Astrocyte of the hippocampus (primary cell): ENCODE results near the gene KRTAP4-6.
"Not testable (repeated sequence)": the region's sequence is repeated elsewhere in the genome, so short reads cannot be mapped to it uniquely, and the experiment has no call there.

Experiments used
- DNase-seq: peaks from one replicate; pipeline ENCODE4 v3.0.0; 2011; ENCODE audit warnings: low read depth, low spot score

Gene KRTAP4-6

DNA sequence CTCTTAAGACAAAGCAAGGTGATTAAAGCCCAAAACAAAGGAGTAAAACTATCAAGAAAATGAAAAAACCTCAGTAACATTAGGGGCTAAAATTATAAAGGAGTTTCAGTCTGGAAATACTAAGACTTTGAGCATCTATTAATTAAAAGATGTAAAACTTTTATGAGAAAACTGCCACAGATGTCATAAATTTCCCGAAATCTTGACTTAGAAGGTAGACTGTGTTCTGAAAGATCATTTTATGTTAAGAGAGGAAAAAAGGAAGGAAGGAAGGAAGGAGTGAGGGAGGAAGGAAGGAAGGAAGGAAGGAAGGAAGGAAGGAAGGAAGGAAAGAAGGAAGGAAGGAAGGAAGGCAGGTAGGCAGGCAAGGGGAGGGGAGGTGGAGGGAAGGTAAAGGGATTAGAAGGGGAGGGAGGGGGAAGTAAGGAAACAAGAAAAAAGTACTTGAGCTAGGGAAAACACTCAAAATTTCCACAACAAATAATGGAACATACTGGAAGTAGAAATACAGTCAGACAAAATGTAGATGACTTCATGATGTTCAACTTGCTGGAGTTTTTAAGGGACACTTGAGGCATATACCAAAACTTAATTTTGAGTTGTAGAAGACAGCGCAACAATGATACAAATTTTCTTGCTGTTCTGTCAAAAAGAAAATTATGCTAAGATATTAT, 7.3 kb upstream of the KRTAP4-6 start:
- no peak for DNase-seq

DNA sequence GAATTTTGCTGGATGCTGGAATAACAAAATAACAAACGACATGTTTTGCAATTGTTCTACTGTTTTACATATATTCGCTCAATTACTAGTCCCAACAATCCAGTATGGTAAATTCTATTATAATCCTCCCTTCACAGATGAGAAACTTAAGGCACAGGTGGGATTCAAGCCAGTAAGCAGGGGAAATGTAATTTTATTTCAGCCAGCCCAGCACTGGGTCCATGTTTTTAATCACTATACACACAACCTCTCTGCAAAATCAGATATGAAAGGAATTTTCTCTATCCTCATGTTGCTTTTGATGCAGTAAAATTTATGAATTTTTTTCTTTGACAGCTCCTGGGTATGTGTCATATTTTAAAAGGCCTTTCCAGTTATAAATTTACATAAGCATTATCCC, 4.9 kb upstream of the KRTAP4-6 start:
- DNase-seq: no peak

GRCh38 chr17:41144846-41145245, 4.5 kb upstream of the KRTAP4-6 start:
- no peak for DNase-seq

DNA sequence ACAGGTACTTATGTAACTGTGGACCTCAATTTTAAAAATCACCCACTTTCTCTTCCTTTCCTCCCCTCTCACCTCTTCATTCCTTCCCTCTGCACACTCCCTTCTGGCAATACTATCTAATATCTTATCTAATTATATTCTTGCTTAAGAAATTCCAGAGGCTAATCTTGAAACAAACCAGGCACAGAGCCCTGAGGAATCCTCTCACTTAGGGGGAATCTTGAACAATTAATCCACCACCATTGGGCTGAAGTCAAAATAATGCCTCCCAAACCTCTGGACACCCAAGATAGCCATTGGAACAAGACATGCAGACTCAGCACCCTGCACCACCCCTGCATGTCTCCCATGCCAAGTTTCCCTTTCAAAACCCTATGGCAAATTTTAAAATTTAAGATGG, 1.0 kb upstream of the KRTAP4-6 start:
- no peak for DNase-seq

DNA sequence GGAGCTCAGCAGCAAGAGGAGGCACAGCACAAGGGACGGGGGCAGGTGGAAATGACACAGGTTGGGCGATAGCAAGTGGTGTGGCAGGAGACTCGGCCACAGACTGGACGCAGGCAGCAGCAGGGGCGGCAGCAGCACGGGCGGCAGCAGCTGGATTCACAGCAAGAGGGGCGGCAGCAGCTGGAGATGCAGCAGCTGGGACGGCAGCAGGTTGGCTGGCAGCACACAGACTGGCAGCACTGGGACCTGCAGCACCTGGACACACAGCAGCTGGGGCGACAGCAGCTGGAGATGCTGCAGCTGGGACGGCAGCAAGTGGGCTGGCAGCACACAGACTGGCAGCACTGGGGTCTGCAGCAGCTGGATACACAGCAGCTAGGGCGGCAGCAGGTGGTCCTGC, 479 bp downstream of the KRTAP4-6 start:
- not testable (repeated sequence) for DNase-seq

DNA sequence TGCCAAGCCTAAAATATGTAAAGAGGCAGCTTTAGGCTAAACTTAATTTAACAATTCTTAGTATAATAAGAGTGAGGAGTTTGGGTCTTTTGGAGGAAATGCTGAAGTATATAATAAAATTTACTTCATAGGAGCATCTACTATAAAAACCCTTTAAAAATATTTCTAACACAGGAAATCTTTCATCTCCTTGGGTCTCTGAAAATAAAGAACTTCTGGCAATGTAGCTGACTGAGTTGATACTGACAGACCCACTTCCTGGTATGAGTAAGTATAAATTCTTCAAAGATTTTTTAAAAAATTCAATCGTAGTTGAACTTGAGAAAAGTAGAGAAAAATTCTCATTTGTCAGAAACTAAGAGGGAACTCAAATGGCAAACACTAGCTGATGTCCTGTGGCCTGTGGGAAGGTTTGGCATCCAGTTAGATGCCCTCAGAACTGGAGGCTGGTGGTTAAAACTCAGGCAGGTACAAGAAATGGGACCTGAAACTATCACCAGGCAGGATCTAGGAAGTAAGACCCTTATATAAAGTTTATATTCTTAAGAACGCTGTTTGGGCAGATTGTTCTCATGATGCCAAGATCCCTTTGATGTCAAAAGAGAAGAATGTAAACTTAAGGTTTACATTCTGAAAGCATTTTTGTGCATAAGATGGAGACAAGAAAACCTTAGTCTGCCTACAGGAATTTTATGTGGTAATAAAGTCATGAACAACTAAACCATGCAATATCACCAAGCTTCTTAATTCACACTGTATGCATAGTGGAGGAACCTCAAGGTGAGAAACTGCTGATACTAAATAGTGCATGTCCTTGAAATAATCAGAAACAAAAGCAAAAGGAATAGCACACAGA, 6.2 kb downstream of the KRTAP4-6 start:
- DNase-seq: no peak

DNA sequence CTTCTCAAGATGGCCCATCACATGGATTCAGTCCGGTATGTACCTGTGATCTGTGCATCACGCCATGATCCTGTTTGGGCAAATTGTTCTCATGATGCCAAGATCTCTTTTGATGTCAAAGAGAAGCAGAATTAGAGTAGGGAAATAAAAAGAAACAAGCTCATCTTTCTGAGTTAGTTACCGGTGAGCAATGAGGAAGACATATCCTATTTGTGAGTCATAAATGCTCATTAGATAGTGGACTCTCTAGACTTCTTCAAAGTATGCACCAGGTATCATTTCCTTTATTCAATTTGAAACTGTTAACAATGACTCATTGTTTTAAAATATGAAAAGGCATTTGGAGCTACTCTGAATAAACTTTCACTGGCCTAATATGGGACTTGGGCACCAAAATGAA, 8.4 kb downstream of the KRTAP4-6 start:
- DNase-seq: no peak

- DNase-seq: no peak
Measured at GRCh38 chr17:41127371-41127770, 13.0 kb downstream of the KRTAP4-6 start.

GRCh38 chr17:41126412-41126811, 13.9 kb downstream of the KRTAP4-6 start:
- DNase-seq: no peak

GRCh38 chr17:41125064-41125463, 15.3 kb downstream of the KRTAP4-6 start:
- no peak for DNase-seq

GRCh38 chr17:41123991-41124371, 16.4 kb downstream of the KRTAP4-6 start, which contains the start of gene KRTAP4-12:
Gene KRTAP4-12, minus strand, starts transcription at chr17:41124182. Its CDS starts 60 bp downstream, at chr17:41124122.
- not testable (repeated sequence) for DNase-seq

DNA sequence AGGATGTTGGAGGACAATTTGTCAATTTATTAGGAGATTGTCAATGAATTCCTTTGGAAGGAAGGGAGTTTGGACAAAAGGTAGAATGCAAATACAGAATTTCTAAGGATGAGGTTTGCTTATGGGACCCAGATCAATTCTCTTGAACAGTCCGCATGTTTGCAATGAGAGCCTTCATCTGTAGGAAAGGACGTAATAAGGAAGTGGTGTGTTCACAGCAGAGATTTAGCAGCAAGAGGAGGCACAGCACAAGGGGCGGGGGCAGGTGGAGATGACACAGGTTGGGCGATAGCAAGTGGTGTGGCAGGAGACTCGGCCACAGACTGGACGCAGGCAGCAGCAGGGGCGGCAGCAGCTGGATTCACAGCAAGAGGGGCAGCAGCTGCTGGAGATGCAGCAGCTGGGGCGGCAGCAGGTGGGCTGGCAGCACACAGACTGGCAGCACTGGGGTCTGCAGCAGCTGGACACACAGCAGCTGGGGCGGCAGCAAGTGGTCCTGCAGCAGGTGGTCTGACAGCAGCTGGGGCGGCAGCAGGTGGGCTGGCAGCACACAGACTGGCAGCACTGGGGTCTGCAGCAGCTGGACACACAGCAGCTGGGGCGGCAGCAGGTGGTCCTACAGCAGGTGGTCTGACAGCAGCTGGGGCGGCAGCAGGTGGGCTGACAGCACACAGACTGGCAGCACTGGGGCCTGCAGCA, 16.9 kb downstream of the KRTAP4-6 start:
- DNase-seq: not testable (repeated sequence)

DNA sequence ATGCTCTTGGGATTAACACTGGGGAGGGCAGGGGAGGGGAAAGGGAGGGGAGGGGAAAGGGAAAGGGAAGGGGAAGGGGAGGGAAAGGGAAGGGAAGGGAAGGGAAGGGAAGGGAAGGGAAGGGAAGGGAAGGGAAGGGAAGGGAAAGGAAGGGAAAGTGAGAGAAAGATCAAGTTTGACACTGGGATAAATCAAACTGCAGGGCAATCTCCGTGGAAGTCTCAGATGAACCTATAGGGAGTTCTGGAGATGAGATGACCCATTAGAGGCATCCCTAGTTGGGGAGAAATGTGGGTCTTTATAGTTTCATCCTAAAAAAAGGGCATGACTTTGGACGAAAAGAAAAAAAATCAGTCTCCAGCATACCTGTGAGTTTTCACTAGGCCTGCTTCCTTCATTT, 18.6 kb downstream of the KRTAP4-6 start:
- DNase-seq: no peak

- DNase-seq: not testable (repeated sequence)
Measured at GRCh38 chr17:41119696-41120690, 20.4 kb downstream of the KRTAP4-6 start.

GRCh38 chr17:41118721-41119120, 21.6 kb downstream of the KRTAP4-6 start:
- no peak for DNase-seq

DNA sequence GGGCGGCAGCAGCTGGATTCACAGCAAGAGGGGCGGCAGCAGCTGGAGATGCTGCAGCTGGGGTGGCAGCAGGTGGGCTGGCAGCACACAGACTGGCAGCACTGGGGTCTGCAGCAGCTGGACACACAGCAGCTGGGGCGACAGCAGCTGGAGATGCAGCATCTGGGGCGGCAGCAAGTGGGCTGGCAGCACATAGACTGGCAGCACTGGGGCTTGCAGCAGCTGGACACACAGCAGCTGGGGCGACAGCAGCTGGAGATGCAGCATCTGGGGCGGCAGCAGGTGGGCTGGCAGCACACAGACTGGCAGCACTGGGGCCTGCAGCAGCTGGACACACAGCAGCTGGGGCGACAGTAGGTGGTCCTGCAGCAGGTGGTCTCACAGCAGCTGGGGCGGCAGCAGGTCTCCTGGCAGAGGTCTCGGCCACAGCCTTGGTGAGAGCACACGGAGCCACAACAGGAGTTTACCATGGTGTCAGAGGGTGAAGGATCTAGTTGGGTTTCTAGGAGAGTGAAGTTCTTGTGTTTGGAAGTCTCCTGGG, 22.4 kb downstream of the KRTAP4-6 start, which contains the start of gene KRTAP4-11:
Gene KRTAP4-11, minus strand, starts transcription at position 528 of the 541 bp plus-strand sequence. Its CDS starts 58 bp downstream, at position 470.
- not testable (repeated sequence) for DNase-seq

GRCh38 chr17:41116297-41116696, 24.0 kb downstream of the KRTAP4-6 start:
- DNase-seq: no peak

- no peak for DNase-seq
Measured at GRCh38 chr17:41111151-41111885, 29.0 kb downstream of the KRTAP4-6 start.

DNA sequence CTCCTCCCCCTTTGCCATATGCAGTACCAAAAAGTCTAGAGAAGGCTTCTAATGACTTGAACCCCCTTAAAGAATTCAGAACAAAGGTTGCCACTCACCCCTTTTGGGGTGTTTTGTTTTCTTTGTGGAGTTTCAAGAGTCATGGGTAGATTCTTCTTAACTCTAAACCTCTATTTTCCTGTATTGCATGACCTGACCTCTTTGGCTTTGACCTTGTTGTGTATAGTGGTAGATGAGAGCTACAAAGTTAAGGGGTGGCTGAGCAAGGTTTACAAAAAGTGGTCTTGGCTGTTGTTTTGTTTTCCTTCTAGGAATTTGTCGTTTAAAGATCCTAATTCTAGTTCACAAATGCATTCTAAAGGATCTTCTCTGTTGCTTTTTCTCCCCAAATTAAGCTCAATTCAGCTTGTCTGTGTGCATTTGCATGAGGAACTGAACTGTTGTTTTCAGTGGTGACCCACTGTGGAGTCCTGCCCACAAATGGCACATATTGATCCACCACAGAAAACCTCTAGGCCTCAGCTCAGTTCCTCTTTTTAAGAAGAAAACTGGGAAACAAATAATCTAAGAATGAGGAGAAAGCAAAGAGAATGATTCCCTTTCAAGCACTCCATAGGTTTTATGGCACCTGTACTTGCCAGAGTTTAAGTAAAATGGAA, 31.5 kb downstream of the KRTAP4-6 start:
- DNase-seq: not testable (repeated sequence)
